ENCODE results near the gene MOB3C.

The MOB3C gene

DNA sequence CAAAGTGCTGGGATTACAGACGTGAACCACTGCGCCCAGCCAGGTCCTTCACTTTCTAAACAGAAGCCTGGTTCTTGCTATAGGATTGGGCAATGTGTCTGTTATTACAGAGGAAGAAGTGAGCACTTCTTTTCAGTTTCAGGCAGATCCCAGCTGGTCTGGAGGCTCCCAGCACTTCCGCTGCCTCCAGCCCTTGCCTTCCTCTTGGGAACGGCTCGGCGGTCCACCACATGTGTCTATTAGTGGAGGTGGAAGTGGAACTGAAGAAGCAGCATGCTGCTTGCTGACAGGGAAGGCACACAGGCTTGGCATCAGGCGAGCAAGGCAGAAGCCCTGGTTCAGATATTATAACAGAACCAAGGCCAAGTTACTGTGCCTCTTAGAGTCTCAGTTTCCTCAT is 29.5 kb downstream of the MOB3C start:
- no peak overlapping the region for H2AFZ ChIP-seq (ENCODE audit: low read depth, low read length, severe bottlenecking)
- H3K27me3 ChIP-seq (ENCODE audit: low read length) = no peaks in the 10 kb centered on the region
- no peaks in the 10 kb centered on the region for H3F3A ChIP-seq (ENCODE audit: insufficient read depth)
- H3K9me3 ChIP-seq (ENCODE audit: insufficient read depth, low read length) = no peaks in the 10 kb centered on the region
- no peaks in the 10 kb centered on the region for H3K9me2 ChIP-seq (replicated peaks; ENCODE audit: insufficient read depth, low read length)
- H3K9ac ChIP-seq (ENCODE audit: low read length) = no peak overlapping the region
- peaks cover 3% of the 10 kb centered on the region; the same call in 1 of the 2 replicates for H3K36me3 ChIP-seq (ENCODE audit: low read length)
- no peaks in the 10 kb centered on the region for H3K79me2 ChIP-seq (ENCODE audit: insufficient read depth, low read length)
- H3K27ac ChIP-seq (ENCODE audit: low read depth, low read length) = no peak overlapping the region
- H3K4me3 ChIP-seq (ENCODE audit: insufficient read depth, low read length, poor library complexity, severe bottlenecking) = no peak overlapping the region
- H3K4me2 ChIP-seq (ENCODE audit: low read depth, low read length, poor library complexity, severe bottlenecking) = no peak overlapping the region
- no peak for TF ChIP-seq EZH2phosphoT487 (conservative IDR thresholded peaks at IDR 0.05; ENCODE audit: low read length)
- TF ChIP-seq, protein P1, sequence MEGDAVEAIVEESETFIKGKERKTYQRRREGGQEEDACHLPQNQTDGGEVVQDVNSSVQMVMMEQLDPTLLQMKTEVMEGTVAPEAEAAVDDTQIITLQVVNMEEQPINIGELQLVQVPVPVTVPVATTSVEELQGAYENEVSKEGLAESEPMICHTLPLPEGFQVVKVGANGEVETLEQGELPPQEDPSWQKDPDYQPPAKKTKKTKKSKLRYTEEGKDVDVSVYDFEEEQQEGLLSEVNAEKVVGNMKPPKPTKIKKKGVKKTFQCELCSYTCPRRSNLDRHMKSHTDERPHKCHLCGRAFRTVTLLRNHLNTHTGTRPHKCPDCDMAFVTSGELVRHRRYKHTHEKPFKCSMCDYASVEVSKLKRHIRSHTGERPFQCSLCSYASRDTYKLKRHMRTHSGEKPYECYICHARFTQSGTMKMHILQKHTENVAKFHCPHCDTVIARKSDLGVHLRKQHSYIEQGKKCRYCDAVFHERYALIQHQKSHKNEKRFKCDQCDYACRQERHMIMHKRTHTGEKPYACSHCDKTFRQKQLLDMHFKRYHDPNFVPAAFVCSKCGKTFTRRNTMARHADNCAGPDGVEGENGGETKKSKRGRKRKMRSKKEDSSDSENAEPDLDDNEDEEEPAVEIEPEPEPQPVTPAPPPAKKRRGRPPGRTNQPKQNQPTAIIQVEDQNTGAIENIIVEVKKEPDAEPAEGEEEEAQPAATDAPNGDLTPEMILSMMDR (IDR thresholded peaks at IDR 0.05; ENCODE audit: insufficient read depth, low read length, poor library complexity, severe bottlenecking) = no peak
- no peaks in the 10 kb centered on the region for H4K20me1 ChIP-seq (ENCODE audit: low read depth, low read length)

- Histone ChIP-seq H4K20me1 (ENCODE audit: low read depth, low read length) (no peaks in the 10 kb centered on the region), H3K36me3 (ENCODE audit: low read length) (peaks cover 3% of the 10 kb centered on the region; the same call in 1 of the 2 replicates)
- TF ChIP-seq, protein P1 (IDR thresholded peaks at IDR 0.05; ENCODE audit: insufficient read depth, low read length, poor library complexity, severe bottlenecking) = no peak
- no peak for TF ChIP-seq EZH2phosphoT487 (conservative IDR thresholded peaks at IDR 0.05; ENCODE audit: low read length)
Observed at GRCh38 chr1:46585312-46585938, 31.2 kb downstream of the MOB3C start.

DNA sequence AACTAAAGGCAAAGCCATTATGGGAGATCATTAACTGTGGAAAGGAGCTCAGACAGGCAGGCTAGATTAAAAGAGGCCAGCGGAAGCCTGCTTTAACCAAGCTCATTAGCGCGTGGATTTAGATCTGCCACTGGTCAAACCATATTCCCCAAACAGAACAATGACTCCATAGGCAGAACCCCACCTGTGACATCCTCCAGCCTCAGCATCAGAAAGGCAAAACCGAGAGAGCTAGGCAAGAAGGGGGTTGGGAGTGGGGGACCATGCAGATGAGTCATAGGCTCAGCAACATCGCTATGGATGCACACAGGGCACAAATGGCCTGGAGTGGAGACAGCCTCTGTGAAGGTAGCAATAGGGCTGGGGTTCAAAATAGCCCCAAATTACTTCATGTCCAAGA is 33.1 kb downstream of the MOB3C start:
- Histone ChIP-seq H3K4me2 (ENCODE audit: low read depth, low read length, poor library complexity, severe bottlenecking) (no peak overlapping the region), H3K27me3 (ENCODE audit: low read length) (no peaks in the 10 kb centered on the region), H3K27ac (ENCODE audit: low read depth, low read length) (no peak overlapping the region), H3K9me3 (ENCODE audit: insufficient read depth, low read length) (no peaks in the 10 kb centered on the region), H4K20me1 (ENCODE audit: low read depth, low read length) (no peaks in the 10 kb centered on the region), H2AFZ (ENCODE audit: low read depth, low read length, severe bottlenecking) (no peak overlapping the region), H3K4me3 (ENCODE audit: insufficient read depth, low read length, poor library complexity, severe bottlenecking) (no peak overlapping the region), H3K36me3 (ENCODE audit: low read length) (peaks cover 3% of the 10 kb centered on the region; the same call in 1 of the 2 replicates), H3K79me2 (ENCODE audit: insufficient read depth, low read length) (no peaks in the 10 kb centered on the region), H3K9ac (ENCODE audit: low read length) (no peak overlapping the region), H3K9me2 (replicated peaks; ENCODE audit: insufficient read depth, low read length) (no peaks in the 10 kb centered on the region), H3F3A (ENCODE audit: insufficient read depth) (no peaks in the 10 kb centered on the region)
- TF ChIP-seq, protein P1 (IDR thresholded peaks at IDR 0.05; ENCODE audit: insufficient read depth, low read length, poor library complexity, severe bottlenecking) = no peak
- no peak for TF ChIP-seq EZH2phosphoT487 (conservative IDR thresholded peaks at IDR 0.05; ENCODE audit: low read length)

More at GRCh38 chr1:46585312-46585938, 31.2 kb downstream of the MOB3C start:
- no peak overlapping the region for H3K27ac ChIP-seq (ENCODE audit: low read depth, low read length)
- H3K79me2 ChIP-seq (ENCODE audit: insufficient read depth, low read length) = no peaks in the 10 kb centered on the region
- no peak overlapping the region for H3K4me3 ChIP-seq (ENCODE audit: insufficient read depth, low read length, poor library complexity, severe bottlenecking)
- no peak overlapping the region for H2AFZ ChIP-seq (ENCODE audit: low read depth, low read length, severe bottlenecking)
- no peaks in the 10 kb centered on the region for H3K27me3 ChIP-seq (ENCODE audit: low read length)
- H3K9ac ChIP-seq (ENCODE audit: low read length) = no peak overlapping the region
- H3K4me2 ChIP-seq (ENCODE audit: low read depth, low read length, poor library complexity, severe bottlenecking) = no peak overlapping the region
- no peaks in the 10 kb centered on the region for H3K9me2 ChIP-seq (replicated peaks; ENCODE audit: insufficient read depth, low read length)
- no peaks in the 10 kb centered on the region for H3K9me3 ChIP-seq (ENCODE audit: insufficient read depth, low read length)
- H3F3A ChIP-seq (ENCODE audit: insufficient read depth) = no peaks in the 10 kb centered on the region

All from SU-DHL-6 (cell line).